Heart left ventricle (tissue), 16 donors: ENCODE measurements around the gene PTCRA. TPM values are rescaled to one million over a fixed set of nuclear protein-coding genes. Genes with fewer than 3 reads are reported as not detected.
A peak's percentile ranks its signal among the peaks of the same experiment; 100 is the strongest.

Source experiments
- ATAC-seq, 4 donors: fragments of 200-7000 bp; cut with Tn5 transposase; one replicate each; pipeline ENCODE4 v1.9.1; 2020 to 2022; ENCODE audit warnings: moderate library complexity in 4 of 4, mild to moderate bottlenecking in 3 of 4, moderate number of reproducible peaks in 1 of 4
- DNase-seq, 5 donors: peaks; one replicate each; pipeline ENCODE4 v3.0.0-alpha.2; 2020
- H3K27ac ChIP-seq, 12 donors: fragments of 200-600 bp; sonication (generic) in 4 of 12; one replicate each; pipeline versions ENCODE4 v1.5.0 to v1.8.0; 2016 to 2022; ENCODE audit warnings: mild to moderate bottlenecking in 2 of 12
- H3K27me3 ChIP-seq, 9 donors: fragments of 200-600 bp; sonication (generic) in 2 of 9; one replicate each; pipeline versions ENCODE4 v1.5.1 to v1.8.0; 2016 to 2022; ENCODE audit warnings: mild to moderate bottlenecking in 3 of 9
- H3K36me3 ChIP-seq, 9 donors: fragments of 200-600 bp; sonication (generic) in 2 of 9; one replicate each; pipeline versions ENCODE4 v1.5.0 to v1.8.0; 2018 to 2022; ENCODE audit warnings: mild to moderate bottlenecking in 2 of 9
- H3K4me1 ChIP-seq, 12 donors: fragments of 200-600 bp; sonication (generic) in 4 of 12; one replicate each; pipeline versions ENCODE4 v1.5.0 to v1.8.0; 2016 to 2022; ENCODE audit warnings: mild to moderate bottlenecking in 3 of 12
- H3K4me3 ChIP-seq, 12 donors: fragments of 200-600 bp; sonication (generic) in 4 of 12; one replicate each; pipeline versions ENCODE4 v1.5.0 to v1.8.0; 2017 to 2022; ENCODE audit warnings: mild to moderate bottlenecking in 9 of 12, moderate library complexity in 4 of 12
- H3K9me3 ChIP-seq, 12 donors: fragments of 200-600 bp; sonication (generic) in 4 of 12; one replicate each; pipeline versions ENCODE4 v1.5.0 to v1.8.0; 2016 to 2022; ENCODE audit warnings: mild to moderate bottlenecking in 1 of 12
- CTCF ChIP-seq, 12 donors: fragments of 200-600 bp; sonication (generic) in 4 of 12; IDR thresholded peaks; one replicate each; pipeline versions ENCODE4 v1.5.0 to v1.8.0; 2018 to 2022; ENCODE audit warnings: antibody characterized with exemption in 12 of 12, mild to moderate bottlenecking in 5 of 12
- POLR2A ChIP-seq, 2 donors: fragments of 450-650 bp; IDR thresholded peaks; one replicate each; pipeline ENCODE4 v1.6.1; 2017; ENCODE audit warnings: antibody characterized with exemption in 2 of 2, mild to moderate bottlenecking in 2 of 2, moderate library complexity in 2 of 2
- WGBS, 4 donors: extraction: QIAGEN DNeasy Blood & Tissue Kit in 2 of 4; methylation state at CpG; one replicate each; pipeline versions ENCODE4 v1.1.5 to v1.1.7; 2013 to 2018; 5-methylcytosine and 5-hydroxymethylcytosine counted together
- intact Hi-C, 10 donors: fragments of 100-400 bp; cut with DNase I; formaldehyde crosslinking; loops; one replicate each; pipeline versions ENCODE4 v1.11.1 to v1.14.2; 2022
- polyA plus RNA-seq, 2 donors: library from polyadenylated mRNA; stranded (reverse); fragments of 200-250 nt; gene quantifications; one replicate each; pipeline ENCODE4 v1.2.3, GENCODE V29; 2013
- total RNA-seq, 9 donors: library from RNA; depleted of rRNA in 2 of 9; stranded (reverse); fragments of >200 nt in 2 of 9; fragmentation: NEBNext Ultra II Directional in 3 of 9; extraction: Animal tissue kit (Norgen Biotek cat#: 25700) in 3 of 9; gene quantifications; one replicate each; pipeline versions ENCODE4 v1.1.0 to v1.2.4, GENCODE V29; 2016 to 2023
- donor health status: ischemic (EF 13 %, LVEDD 7.1; RV severe dilation, severe dysfunction).
- donor health status: healthy with polysubstance abuse.
- donor health status: DM: no; HTN: yes; CAD: no.
- donor health status: DM: no; HTN: no; CAD: no.
- donor health status: ischemic (EF 25% LVEDD 6.9; RV normal size, moderate dysfunction).
- donor health status: ischemic (EF 25% LVEDD 5.7; RV mildly dilated, moderate dysfunction).
- donor health status: healthy.
- donor health status: DM: yes; HTN: yes; CAD: no.
- donor health status: ischemic (EF 35%, LVEDD 5.7; RV mildly dilated, moderate dysfunction).
- donor health status: nonischemic (EF 11% LVEDD 7.7; RV severe dilation, severe dysfunction).
- donor health status: DM: yes; HTN: yes; CAD: no.
- donor health status: PGD.
- donor health status: ischemic (EF 29% LVEDD 5.4; RV normal size, mild dysfunction).
- donor health status: nonischemic (EF 23%, LVEDD 6.1; RV moderate dilation, normal function).

Gene PTCRA
- total and polyA plus RNA-seq, 11 donors, result 1.7 TPM; not detected in 10

- Histone ChIP-seq H3K9me3 (no peaks in the 10 kb centered on the region), H3K36me3 (no peaks in the 10 kb centered on the region), H3K27me3 (peaks cover 0 to 27% (median 6%) of the 10 kb centered on the region in 9 donors), H3K4me1 (peaks cover 0 to 8% (median 3%) of the 10 kb centered on the region in 12 donors), H3K27ac (no peak overlapping the region), H3K4me3 (no peak overlapping the region)
- WGBS, 4 donors, result 68 to 80% (median 79%) methylated on average over 4 of the region's 4 CpGs
- DNase-seq, result no peak
- intact Hi-C loops, result no loop called here
- no peak for ATAC-seq
- TF ChIP-seq POLR2A (IDR thresholded peaks at IDR 0.05), result no peak
- no peak for TF ChIP-seq CTCF (IDR thresholded peaks at IDR 0.05)
Measured at GRCh38 chr6:42914546-42914945, 1.3 kb upstream of the PTCRA start.

DNA sequence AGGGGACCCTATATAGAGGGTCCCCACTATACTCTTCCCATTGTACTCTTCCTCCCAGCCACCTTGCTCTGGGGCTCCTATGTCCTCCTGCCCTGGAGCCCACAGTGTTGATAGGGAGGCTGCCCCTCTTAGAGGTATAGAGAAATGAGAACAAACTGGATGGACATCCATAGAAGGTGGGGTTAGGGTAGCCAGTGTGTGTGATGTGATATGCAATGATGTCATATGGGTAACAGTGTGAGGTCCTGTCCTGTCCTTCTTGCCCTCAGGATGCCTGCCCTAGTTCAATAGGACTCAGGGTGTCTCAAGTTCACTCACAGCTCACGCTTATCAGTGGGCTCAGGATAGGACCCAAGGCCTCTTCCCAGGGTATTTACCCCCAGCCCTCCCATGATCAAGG is 435 bp downstream of the PTCRA start:
- H3K36me3 ChIP-seq, result no peaks in the 10 kb centered on the region
- no peak overlapping the region for H3K27ac ChIP-seq
- peaks cover 0 to 22% (median 6%) of the 10 kb centered on the region in 9 donors for H3K27me3 ChIP-seq
- no peak overlapping the region for H3K4me3 ChIP-seq
- TF ChIP-seq CTCF (IDR thresholded peaks at IDR 0.05) (no peak), POLR2A (IDR thresholded peaks at IDR 0.05) (no peak)
- H3K9me3 ChIP-seq, result no peaks in the 10 kb centered on the region
- intact Hi-C loops, result no loop called here
- H3K4me1 ChIP-seq, result peaks cover 0 to 6% (median 3%) of the 10 kb centered on the region in 12 donors
- ATAC-seq (no peak), DNase-seq (no peak)
- whole genome bisulfite sequencing, 4 donors, result 83 to 91% (median 87%) methylated on average over 1 of the region's 1 CpG

- intact Hi-C loops, result no loop called here
- Histone ChIP-seq H3K9me3 (no peaks in the 10 kb centered on the region), H3K27me3 (peaks cover 0 to 5% (median 0%) of the 10 kb centered on the region in 9 donors), H3K4me1 (peaks cover 0 to 14% (median 0%) of the 10 kb centered on the region in 12 donors), H3K4me3 (no peak overlapping the region), H3K27ac (no peak overlapping the region), H3K36me3 (no peaks in the 10 kb centered on the region)
- ATAC-seq (no peak), DNase-seq (no peak)
- TF ChIP-seq CTCF (IDR thresholded peaks at IDR 0.05), result no peak
- WGBS, 4 donors, result 70 to 77% (median 77%) methylated on average over 6 of the region's 6 CpGs
Measured at GRCh38 chr6:42921801-42922200, 5.9 kb downstream of the PTCRA start.

DNA sequence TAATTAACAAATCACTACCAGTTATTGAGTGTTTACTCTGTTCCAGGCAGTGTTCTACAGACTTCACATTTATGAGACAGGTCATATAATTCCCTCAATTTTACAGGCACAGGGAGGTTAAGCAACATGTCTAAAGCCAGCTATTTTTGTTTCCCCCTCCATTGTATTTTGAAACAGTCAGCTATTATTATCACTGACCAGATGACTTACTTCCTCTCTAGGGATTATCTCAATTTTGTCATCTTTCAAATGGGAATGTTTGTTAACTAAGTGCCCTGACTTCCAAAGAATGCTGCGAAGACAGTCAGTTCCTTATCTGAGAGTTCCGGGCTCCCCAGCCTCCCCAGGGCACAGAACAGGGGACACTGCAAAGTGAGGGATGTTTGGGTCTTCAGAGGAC is 7.8 kb downstream of the PTCRA start:
- peak in 1 of 4 donors; percentile 28 for ATAC-seq
- TF ChIP-seq CTCF (IDR thresholded peaks at IDR 0.05) (no peak), POLR2A (IDR thresholded peaks at IDR 0.05) (no peak)
- WGBS, 4 donors, result 50 to 71% (median 63%) methylated on average over 2 of the region's 2 CpGs

More for the DNA sequence above, 7.8 kb downstream of the PTCRA start:
- Histone ChIP-seq H3K4me3 (peak overlapping the region in 1 of 12 donors; percentile 8), H3K4me1 (peaks cover 0 to 27% (median 3%) of the 10 kb centered on the region in 12 donors), H3K36me3 (no peaks in the 10 kb centered on the region), H3K27me3 (peaks cover 0 to 5% (median 0%) of the 10 kb centered on the region in 9 donors), H3K9me3 (no peaks in the 10 kb centered on the region), H3K27ac (no peak overlapping the region)
- no peak for DNase-seq
- intact Hi-C loops, result no loop called here
